ENCODE measurements around the gene OLFML1. TPM values are rescaled to one million over a fixed set of nuclear protein-coding genes. Genes with fewer than 3 reads are reported as not detected.

OLFML1 gene
- total and polyA plus RNA-seq, 2 donors, result 0.39 to 2.2 TPM

GRCh38 chr11:7551571-7551970, 66.3 kb downstream of the OLFML1 start:
- H3K27ac ChIP-seq (ENCODE audit: low read depth in 1 of 2, low read length in 1 of 2), result no peak overlapping the region
- 95% methylated on average over 1 of the region's 1 CpG for WGBS
- H3K4me3 ChIP-seq (ENCODE audit: low read length in 2 of 2), result no peak overlapping the region
- no peaks in the 10 kb centered on the region for H3K4me1 ChIP-seq (ENCODE audit: control insufficient read depth in 2 of 2, insufficient read depth in 2 of 2, low read length in 2 of 2)
- no peaks in the 10 kb centered on the region for H3K36me3 ChIP-seq (ENCODE audit: control insufficient read depth in 2 of 2, insufficient read depth in 2 of 2, low read length in 1 of 2)
- H3K9me3 ChIP-seq (ENCODE audit: control insufficient read depth in 2 of 2, insufficient read depth in 1 of 2, low read length in 1 of 2), result no peaks in the 10 kb centered on the region
- DNase-seq (ENCODE audit: low read depth in 6 of 9, low spot score in 9 of 9), result no peak
- no peaks in the 10 kb centered on the region for H3K27me3 ChIP-seq (ENCODE audit: control insufficient read depth in 2 of 2, insufficient read depth in 1 of 2, low read length in 1 of 2)

GRCh38 chr11:7552666-7553065, 67.4 kb downstream of the OLFML1 start:
- Histone ChIP-seq H3K36me3 (ENCODE audit: control insufficient read depth in 2 of 2, insufficient read depth in 2 of 2, low read length in 1 of 2) (no peaks in the 10 kb centered on the region), H3K4me3 (ENCODE audit: low read length in 2 of 2) (no peak overlapping the region), H3K4me1 (ENCODE audit: control insufficient read depth in 2 of 2, insufficient read depth in 2 of 2, low read length in 2 of 2) (no peaks in the 10 kb centered on the region), H3K27me3 (ENCODE audit: control insufficient read depth in 2 of 2, insufficient read depth in 1 of 2, low read length in 1 of 2) (no peaks in the 10 kb centered on the region), H3K9me3 (ENCODE audit: control insufficient read depth in 2 of 2, insufficient read depth in 1 of 2, low read length in 1 of 2) (no peaks in the 10 kb centered on the region), H3K27ac (ENCODE audit: low read depth in 1 of 2, low read length in 1 of 2) (no peak overlapping the region)
- 97% methylated on average over 4 of the region's 4 CpGs for WGBS
- DNase-seq (ENCODE audit: low read depth in 6 of 9, low spot score in 9 of 9), result no peak

- WGBS, result 90% methylated on average over 7 of the region's 7 CpGs
- Histone ChIP-seq H3K9me3 (ENCODE audit: control insufficient read depth in 2 of 2, insufficient read depth in 1 of 2, low read length in 1 of 2) (no peaks in the 10 kb centered on the region), H3K4me1 (ENCODE audit: control insufficient read depth in 2 of 2, insufficient read depth in 2 of 2, low read length in 2 of 2) (no peaks in the 10 kb centered on the region), H3K27me3 (ENCODE audit: control insufficient read depth in 2 of 2, insufficient read depth in 1 of 2, low read length in 1 of 2) (no peaks in the 10 kb centered on the region), H3K4me3 (ENCODE audit: low read length in 2 of 2) (no peak overlapping the region), H3K36me3 (ENCODE audit: control insufficient read depth in 2 of 2, insufficient read depth in 2 of 2, low read length in 1 of 2) (no peaks in the 10 kb centered on the region), H3K27ac (ENCODE audit: low read depth in 1 of 2, low read length in 1 of 2) (no peak overlapping the region)
- no peak for DNase-seq (ENCODE audit: low read depth in 6 of 9, low spot score in 9 of 9)
These were observed 69.9 kb downstream of the OLFML1 start for GRCh38 chr11:7555052-7555699.

- no peaks in the 10 kb centered on the region for H3K36me3 ChIP-seq (ENCODE audit: control insufficient read depth in 2 of 2, insufficient read depth in 2 of 2, low read length in 1 of 2)
- no peak overlapping the region for H3K4me3 ChIP-seq (ENCODE audit: low read length in 2 of 2)
- no peaks in the 10 kb centered on the region for H3K4me1 ChIP-seq (ENCODE audit: control insufficient read depth in 2 of 2, insufficient read depth in 2 of 2, low read length in 2 of 2)
- H3K27ac ChIP-seq (ENCODE audit: low read depth in 1 of 2, low read length in 1 of 2), result no peak overlapping the region
- no peak for DNase-seq (ENCODE audit: low read depth in 6 of 9, low spot score in 9 of 9)
- no peaks in the 10 kb centered on the region for H3K27me3 ChIP-seq (ENCODE audit: control insufficient read depth in 2 of 2, insufficient read depth in 1 of 2, low read length in 1 of 2)
- no peaks in the 10 kb centered on the region for H3K9me3 ChIP-seq (ENCODE audit: control insufficient read depth in 2 of 2, insufficient read depth in 1 of 2, low read length in 1 of 2)
These were observed 72.7 kb downstream of the OLFML1 start for GRCh38 chr11:7558046-7558445.

- 92% methylated on average over 4 of the region's 4 CpGs for WGBS
- no peaks in the 10 kb centered on the region for H3K9me3 ChIP-seq (ENCODE audit: control insufficient read depth in 2 of 2, insufficient read depth in 1 of 2, low read length in 1 of 2)
These were observed 74.3 kb downstream of the OLFML1 start for GRCh38 chr11:7559398-7560283.

More at GRCh38 chr11:7559398-7560283, 74.3 kb downstream of the OLFML1 start:
- Histone ChIP-seq H3K27ac (ENCODE audit: low read depth in 1 of 2, low read length in 1 of 2) (no peak overlapping the region), H3K4me3 (ENCODE audit: low read length in 2 of 2) (no peak overlapping the region), H3K36me3 (ENCODE audit: control insufficient read depth in 2 of 2, insufficient read depth in 2 of 2, low read length in 1 of 2) (no peaks in the 10 kb centered on the region), H3K27me3 (ENCODE audit: control insufficient read depth in 2 of 2, insufficient read depth in 1 of 2, low read length in 1 of 2) (no peaks in the 10 kb centered on the region), H3K4me1 (ENCODE audit: control insufficient read depth in 2 of 2, insufficient read depth in 2 of 2, low read length in 2 of 2) (no peaks in the 10 kb centered on the region)
- no peak for DNase-seq (ENCODE audit: low read depth in 6 of 9, low spot score in 9 of 9)

Other genes starting within 250 kb of the OLFML1 start
- gene SYT9, start 233.6 kb upstream of the OLFML1 start, total RNA-seq, result 0.05 TPM
- 0.07 TPM for gene SYT9, start 233.6 kb upstream of the OLFML1 start, polyA plus RNA-seq
- 6.0 TPM for gene PPFIBP2, start 28.5 kb downstream of the OLFML1 start, total RNA-seq
- gene PPFIBP2, start 28.5 kb downstream of the OLFML1 start, polyA plus RNA-seq, result 5.6 TPM
- gene CYB5R2, start 188.0 kb downstream of the OLFML1 start, total RNA-seq, result 0.85 TPM
- gene CYB5R2, start 188.0 kb downstream of the OLFML1 start, polyA plus RNA-seq, result 7.4 TPM
- gene OVCH2, start 221.0 kb downstream of the OLFML1 start, total RNA-seq, result not detected
- gene OVCH2, start 221.0 kb downstream of the OLFML1 start, polyA plus RNA-seq, result 1.5 TPM

All from thymus (tissue), 11 donors.